Gastrocnemius medialis (tissue), 4 donors: ENCODE measurements around the gene GPR161.
"Not testable (repeated sequence)": the region's sequence is repeated elsewhere in the genome, so short reads cannot be mapped to it uniquely, and the experiment has no call there.

Source experiments
- CTCF ChIP-seq, 5 experiments: fragments of 450-650 bp in 3 of 5; fragments of 200-600 bp in 2 of 5; sonication (generic) in 2 of 5; IDR thresholded peaks in 4 of 5; conservative IDR thresholded peaks in 1 of 5; 1 replicate in 4 of 5; 2 replicates in 1 of 5; pipeline ENCODE4 v1.5.1; 2016 to 2019; ENCODE audit warnings: antibody characterized with exemption in 5 of 5, mild to moderate bottlenecking in 3 of 5, moderate library complexity in 3 of 5
- POLR2A ChIP-seq, 2 donors: fragments of 450-650 bp; IDR thresholded peaks; one replicate each; pipeline ENCODE4 v1.6.1; 2017; ENCODE audit warnings: antibody characterized with exemption in 2 of 2, mild to moderate bottlenecking in 2 of 2, moderate library complexity in 2 of 2

GRCh38 chr1:168154707-168155106 lies 18.0 kb upstream of the GPR161 start:
- TF ChIP-seq CTCF (IDR thresholded peaks at IDR 0.05 in 4 of 5, conservative IDR thresholded peaks at IDR 0.05 in 1 of 5); POLR2A (IDR thresholded peaks at IDR 0.05): not testable (repeated sequence)
